RWPE2 (cell line): ENCODE results near the gene NAA60.

Experiments
- ATAC-seq: fragments of 200-7000 bp; cut with Tn5 transposase; 3 replicates; pipeline ENCODE4 v1.9.1; 2021; ENCODE audit warnings: low read depth
- DNase-seq: peaks from one replicate; pipeline ENCODE4 v3.0.0-alpha.2; 2020; ENCODE audit warnings: low spot score
- H3K27ac ChIP-seq: fragments of 450-650 bp; 2 replicates; pipeline ENCODE4 v1.5.1; 2017; ENCODE audit warnings: mild to moderate bottlenecking; ENCODE audit not compliant: poor library complexity, severe bottlenecking
- H3K27me3 ChIP-seq: fragments of 250-450 bp; sonication (Bioruptor Pico); 2 replicates; pipeline ENCODE4 v1.5.1; 2021; ENCODE audit warnings: mild to moderate bottlenecking, moderate library complexity; ENCODE audit not compliant: insufficient read depth, poor library complexity, severe bottlenecking
- H3K36me3 ChIP-seq: fragments of 250-450 bp; sonication (Bioruptor Pico); 2 replicates; pipeline ENCODE4 v1.5.1; 2020; ENCODE audit warnings: low read depth, mild to moderate bottlenecking, moderate library complexity
- H3K4me1 ChIP-seq: fragments of 250-450 bp; sonication (Bioruptor Pico); 2 replicates; pipeline ENCODE4 v1.5.1; 2021; ENCODE audit warnings: mild to moderate bottlenecking, moderate library complexity; ENCODE audit not compliant: insufficient read depth, poor library complexity, severe bottlenecking
- H3K4me3 ChIP-seq: fragments of 250-450 bp; sonication (Bioruptor Pico); 2 replicates; pipeline ENCODE4 v1.5.1; 2021; ENCODE audit warnings: mild to moderate bottlenecking, moderate library complexity; ENCODE audit not compliant: severe bottlenecking
- H3K9me3 ChIP-seq: fragments of 250-450 bp; sonication (Bioruptor Pico); 2 replicates; pipeline ENCODE4 v1.5.1; 2021; ENCODE audit warnings: mild to moderate bottlenecking, moderate library complexity; ENCODE audit not compliant: severe bottlenecking
- TF ChIP-seq, protein P1 (sequence below): fragments of 450-650 bp; IDR thresholded peaks from one replicate; pipeline ENCODE4 v1.5.1; 2017; ENCODE audit warnings: mild to moderate bottlenecking, moderate library complexity; ENCODE audit not compliant: poor library complexity, severe bottlenecking

The NAA60 gene

DNA sequence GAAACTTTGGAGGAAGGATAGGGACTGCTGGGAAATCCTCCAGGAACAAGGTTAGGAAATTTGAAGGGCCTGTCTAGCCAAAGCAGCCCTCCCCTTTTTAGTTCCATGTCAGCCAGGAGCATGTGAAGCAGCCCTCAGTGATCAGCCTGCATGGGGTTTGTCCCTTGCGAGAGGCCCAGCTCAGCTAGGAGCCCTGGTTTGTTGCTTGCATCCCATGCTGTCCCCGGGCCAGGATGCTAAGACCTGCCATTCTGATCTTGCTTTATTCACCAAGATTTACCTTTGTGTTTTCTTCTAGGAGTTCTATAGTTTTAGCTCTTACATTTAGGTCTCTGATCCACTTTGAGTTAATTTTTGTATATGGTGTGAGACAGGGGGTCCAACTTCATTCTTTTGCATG lies 84.9 kb downstream of the NAA60 start:
- TF ChIP-seq, protein P1, sequence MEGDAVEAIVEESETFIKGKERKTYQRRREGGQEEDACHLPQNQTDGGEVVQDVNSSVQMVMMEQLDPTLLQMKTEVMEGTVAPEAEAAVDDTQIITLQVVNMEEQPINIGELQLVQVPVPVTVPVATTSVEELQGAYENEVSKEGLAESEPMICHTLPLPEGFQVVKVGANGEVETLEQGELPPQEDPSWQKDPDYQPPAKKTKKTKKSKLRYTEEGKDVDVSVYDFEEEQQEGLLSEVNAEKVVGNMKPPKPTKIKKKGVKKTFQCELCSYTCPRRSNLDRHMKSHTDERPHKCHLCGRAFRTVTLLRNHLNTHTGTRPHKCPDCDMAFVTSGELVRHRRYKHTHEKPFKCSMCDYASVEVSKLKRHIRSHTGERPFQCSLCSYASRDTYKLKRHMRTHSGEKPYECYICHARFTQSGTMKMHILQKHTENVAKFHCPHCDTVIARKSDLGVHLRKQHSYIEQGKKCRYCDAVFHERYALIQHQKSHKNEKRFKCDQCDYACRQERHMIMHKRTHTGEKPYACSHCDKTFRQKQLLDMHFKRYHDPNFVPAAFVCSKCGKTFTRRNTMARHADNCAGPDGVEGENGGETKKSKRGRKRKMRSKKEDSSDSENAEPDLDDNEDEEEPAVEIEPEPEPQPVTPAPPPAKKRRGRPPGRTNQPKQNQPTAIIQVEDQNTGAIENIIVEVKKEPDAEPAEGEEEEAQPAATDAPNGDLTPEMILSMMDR, result no peak
- no peak for ATAC-seq
- Histone ChIP-seq H3K4me1 (no peaks in the 10 kb centered on the region), H3K27me3 (no peaks in the 10 kb centered on the region), H3K4me3 (no peak overlapping the region), H3K9me3 (no peaks in the 10 kb centered on the region), H3K36me3 (peaks cover 38% of the 10 kb centered on the region), H3K27ac (no peak overlapping the region)
- no peak for DNase-seq

- no peak for ATAC-seq
- Histone ChIP-seq H3K9me3 (no peaks in the 10 kb centered on the region), H3K27me3 (no peaks in the 10 kb centered on the region), H3K36me3 (peaks cover 32% of the 10 kb centered on the region), H3K27ac (no peak overlapping the region), H3K4me1 (no peaks in the 10 kb centered on the region), H3K4me3 (no peak overlapping the region)
- TF ChIP-seq, protein P1, result no peak
- DNase-seq, result no peak
Measured at GRCh38 chr16:3529175-3529574, 85.7 kb downstream of the NAA60 start.

GRCh38 chr16:3530371-3530914 lies 87.0 kb downstream of the NAA60 start:
- Histone ChIP-seq H3K4me1 (no peaks in the 10 kb centered on the region), H3K36me3 (peaks cover 28% of the 10 kb centered on the region), H3K27me3 (no peaks in the 10 kb centered on the region), H3K27ac (no peak overlapping the region), H3K9me3 (no peaks in the 10 kb centered on the region), H3K4me3 (no peak overlapping the region)
- TF ChIP-seq, protein P1, result no peak
- DNase-seq (no peak), ATAC-seq (no peak)

GRCh38 chr16:3532741-3533140 lies 89.3 kb downstream of the NAA60 start:
- Histone ChIP-seq H3K27ac (no peak overlapping the region), H3K4me3 (no peak overlapping the region), H3K4me1 (no peaks in the 10 kb centered on the region), H3K27me3 (no peaks in the 10 kb centered on the region), H3K9me3 (no peaks in the 10 kb centered on the region), H3K36me3 (peaks cover 29% of the 10 kb centered on the region)
- TF ChIP-seq, protein P1, result no peak
- DNase-seq (no peak), ATAC-seq (no peak)

GRCh38 chr16:3534126-3534525 lies 90.6 kb downstream of the NAA60 start:
- no peak overlapping the region for H3K4me3 ChIP-seq
- H3K27me3 ChIP-seq, result no peaks in the 10 kb centered on the region
- TF ChIP-seq, protein P1, result no peak
- ATAC-seq (no peak), DNase-seq (no peak)
- no peaks in the 10 kb centered on the region for H3K4me1 ChIP-seq
- H3K36me3 ChIP-seq, result peaks cover 22% of the 10 kb centered on the region
- H3K27ac ChIP-seq, result no peak overlapping the region
- no peaks in the 10 kb centered on the region for H3K9me3 ChIP-seq
